Measurements from ENCODE around the gene CCR4. TPM values are rescaled to one million over a fixed set of nuclear protein-coding genes. Genes with fewer than 3 reads are reported as not detected.

Gene CCR4
- polyA plus RNA-seq, 1 donor (not counting 4 experiments of a cell fraction or from before 2014, with no cell fraction given) = not detected

GRCh38 chr3:32994045-32994444 lies 42.6 kb downstream of the CCR4 start:
- Histone ChIP-seq H3K4me1 (ENCODE audit: control insufficient read depth, extremely low read depth, insufficient read depth, low read length) (peaks cover 27% of the 10 kb centered on the region), H3K9me1 (ENCODE audit: control insufficient read depth, extremely low read depth, insufficient read depth, low read length) (no peaks in the 10 kb centered on the region), H3K27ac (ENCODE audit: control insufficient read depth, insufficient read depth, low read length) (peak overlapping the region; percentile 32), H3K79me2 (ENCODE audit: control insufficient read depth, insufficient read depth, low read length) (no peaks in the 10 kb centered on the region), H4K20me1 (ENCODE audit: control insufficient read depth, extremely low read depth, insufficient read depth, low read length) (no peaks in the 10 kb centered on the region), H3K9me3 (ENCODE audit: control insufficient read depth, low read depth, low read length) (no peaks in the 10 kb centered on the region), H3K4me3 (ENCODE audit: control insufficient read depth in 2 of 3, extremely low read depth in 1 of 3, insufficient read depth in 2 of 3, low read depth in 1 of 3, low read length in 3 of 3) (no peak overlapping the region), H3K36me3 (ENCODE audit: control insufficient read depth in 2 of 2, extremely low read depth in 1 of 2, insufficient read depth in 2 of 2, low read length in 2 of 2) (peaks cover 3 to 9% of the 10 kb centered on the region in 2 experiments), H3K27me3 (ENCODE audit: control insufficient read depth, extremely low read depth, insufficient read depth, low read length) (no peaks in the 10 kb centered on the region), H2AFZ (ENCODE audit: control insufficient read depth, low read length) (no peak overlapping the region), H3K9ac (ENCODE audit: control insufficient read depth, extremely low read depth, insufficient read depth, low read length) (no peak overlapping the region), H3K4me2 (ENCODE audit: control insufficient read depth, extremely low read depth, insufficient read depth, low read depth, low read length) (peak overlapping the region; percentile 61)
- TF ChIP-seq CTCF (optimal IDR thresholded peaks at IDR 0.05 in 1 of 3, IDR thresholded peaks at IDR 0.05 in 1 of 3, conservative IDR thresholded peaks at IDR 0.05 in 1 of 3; ENCODE audit: extremely low read depth in 1 of 3, insufficient read depth in 2 of 3, low read length in 3 of 3) (no peak), EZH2 (IDR thresholded peaks at IDR 0.05; ENCODE audit: low read length) (no peak)
- DNase-seq (ENCODE audit: low read depth, low spot score) = peak; percentile 66
- FAIRE-seq = peak; percentile 74
- dilution Hi-C loops (cut with MboI; ENCODE audit: extremely low pct_ligation_motif_present, low sequenced_read_pairs) = no loop called here

- Histone ChIP-seq H3K4me2 (ENCODE audit: control insufficient read depth, extremely low read depth, insufficient read depth, low read depth, low read length) (no peak overlapping the region), H2AFZ (ENCODE audit: control insufficient read depth, low read length) (no peak overlapping the region), H3K36me3 (ENCODE audit: control insufficient read depth in 2 of 2, extremely low read depth in 1 of 2, insufficient read depth in 2 of 2, low read length in 2 of 2) (peaks cover 4 to 13% of the 10 kb centered on the region in 2 experiments), H3K4me1 (ENCODE audit: control insufficient read depth, extremely low read depth, insufficient read depth, low read length) (peaks cover 24% of the 10 kb centered on the region), H3K9me1 (ENCODE audit: control insufficient read depth, extremely low read depth, insufficient read depth, low read length) (no peaks in the 10 kb centered on the region), H3K27ac (ENCODE audit: control insufficient read depth, insufficient read depth, low read length) (no peak overlapping the region), H3K79me2 (ENCODE audit: control insufficient read depth, insufficient read depth, low read length) (no peaks in the 10 kb centered on the region), H4K20me1 (ENCODE audit: control insufficient read depth, extremely low read depth, insufficient read depth, low read length) (no peaks in the 10 kb centered on the region), H3K4me3 (ENCODE audit: control insufficient read depth in 2 of 3, extremely low read depth in 1 of 3, insufficient read depth in 2 of 3, low read depth in 1 of 3, low read length in 3 of 3) (no peak overlapping the region), H3K9ac (ENCODE audit: control insufficient read depth, extremely low read depth, insufficient read depth, low read length) (no peak overlapping the region), H3K27me3 (ENCODE audit: control insufficient read depth, extremely low read depth, insufficient read depth, low read length) (no peaks in the 10 kb centered on the region), H3K9me3 (ENCODE audit: control insufficient read depth, low read depth, low read length) (no peaks in the 10 kb centered on the region)
- dilution Hi-C loops (cut with MboI; ENCODE audit: extremely low pct_ligation_motif_present, low sequenced_read_pairs) = no loop called here
- TF ChIP-seq CTCF (optimal IDR thresholded peaks at IDR 0.05 in 1 of 3, IDR thresholded peaks at IDR 0.05 in 1 of 3, conservative IDR thresholded peaks at IDR 0.05 in 1 of 3; ENCODE audit: extremely low read depth in 1 of 3, insufficient read depth in 2 of 3, low read length in 3 of 3) (no peak), EZH2 (IDR thresholded peaks at IDR 0.05; ENCODE audit: low read length) (no peak)
- FAIRE-seq (no peak), DNase-seq (ENCODE audit: low read depth, low spot score) (no peak)
These were observed 43.7 kb downstream of the CCR4 start for GRCh38 chr3:32995098-32995497.

Measured in keratinocyte (primary cell).